GM23248 (cell line): Measurements from ENCODE around the gene GAS7. TPM values are rescaled to one million over a fixed set of nuclear protein-coding genes. Genes with fewer than 3 reads are reported as not detected.

Experiments
- DNase-seq: peaks from one replicate; pipeline ENCODE4 v3.0.0-alpha.2; 2015
- H2AFZ ChIP-seq: fragments of 200-600 bp; sonication (generic); 2 replicates; pipeline ENCODE4 v1.6.1; 2016; ENCODE audit warnings: antibody characterized with exemption
- H3F3A ChIP-seq: fragments of 200-600 bp; sonication (generic); 2 replicates; pipeline ENCODE4 v1.6.1; 2016; ENCODE audit warnings: mild to moderate bottlenecking, antibody characterized with exemption, mixed run types; ENCODE audit not compliant: insufficient read depth
- H3K27ac ChIP-seq: fragments of 200-600 bp; sonication (generic); 2 replicates; pipeline ENCODE4 v1.5.1; 2016; ENCODE audit warnings: mild to moderate bottlenecking
- H3K27me3 ChIP-seq: fragments of 200-600 bp; sonication (generic); replicated peaks from 2 replicates; pipeline ENCODE4 v1.6.1; 2016; ENCODE audit warnings: mild to moderate bottlenecking; ENCODE audit not compliant: insufficient read depth
- H3K36me3 ChIP-seq: fragments of 200-600 bp; sonication (generic); 2 replicates; pipeline ENCODE4 v1.6.1; 2016; ENCODE audit warnings: low read depth, mild to moderate bottlenecking
- H3K4me1 ChIP-seq: fragments of 200-600 bp; sonication (generic); 2 replicates; pipeline ENCODE4 v1.6.1; 2016; ENCODE audit warnings: mild to moderate bottlenecking; ENCODE audit not compliant: insufficient read depth
- H3K4me2 ChIP-seq: fragments of 200-600 bp; sonication (generic); one replicate; pipeline ENCODE4 v1.6.1; 2016; ENCODE audit warnings: mild to moderate bottlenecking; ENCODE audit not compliant: unreplicated experiment
- H3K4me3 ChIP-seq: fragments of 200-600 bp; sonication (generic); 2 replicates; pipeline ENCODE4 v1.5.1; 2016; ENCODE audit warnings: mild to moderate bottlenecking
- H3K79me2 ChIP-seq: fragments of 200-600 bp; sonication (generic); 2 replicates; pipeline ENCODE4 v1.6.1; 2016; ENCODE audit warnings: mild to moderate bottlenecking; ENCODE audit not compliant: insufficient read depth
- H3K9ac ChIP-seq: fragments of 200-600 bp; sonication (generic); 2 replicates; pipeline ENCODE4 v1.6.1; 2016; ENCODE audit warnings: mild to moderate bottlenecking
- H3K9me2 ChIP-seq: fragments of 200-600 bp; sonication (generic); 2 replicates; pipeline ENCODE4 v1.6.1; 2016; ENCODE audit warnings: mixed run types, mild to moderate bottlenecking, moderate library complexity; ENCODE audit not compliant: insufficient read depth
- H3K9me3 ChIP-seq: fragments of 200-600 bp; sonication (generic); one replicate; pipeline ENCODE4 v1.6.1; 2017; ENCODE audit warnings: low read depth
- H4K20me1 ChIP-seq: fragments of 200-600 bp; sonication (generic); 2 replicates; pipeline ENCODE4 v1.6.0; 2016; ENCODE audit not compliant: insufficient read depth
- EZH2 ChIP-seq: fragments of 200-600 bp; sonication (generic); IDR thresholded peaks from 2 replicates; pipeline ENCODE4 v1.6.1; 2018; ENCODE audit warnings: antibody characterized with exemption, mild to moderate bottlenecking; ENCODE audit not compliant: insufficient read depth, poor library complexity, severe bottlenecking
- EZH2phosphoT487 ChIP-seq: fragments of 200-600 bp; sonication (generic); IDR thresholded peaks from 2 replicates; pipeline ENCODE4 v1.6.1; 2018; ENCODE audit warnings: antibody characterized with exemption, moderate library complexity, mild to moderate bottlenecking, low read depth; ENCODE audit not compliant: insufficient read depth
- WGBS, 2 experiments: methylation state at CpG; one replicate each; pipeline ENCODE4 v1.1.6; 2015 to 2017; ENCODE audit warnings: low lambda C conversion rate in 2 of 2, low coverage in 1 of 2; ENCODE audit errors: missing lambda C conversion rate in 2 of 2; 5-methylcytosine and 5-hydroxymethylcytosine counted together
- in situ Hi-C: fragments of 300-500 bp; cut with MboI; formaldehyde crosslinking; loops from 2 replicates; pipeline ENCODE4 v1.15.0; 2020
- polyA plus RNA-seq: library from polyadenylated mRNA; unstranded; fragments of >200 nt; fragmentation: Nextera tagmentation; extraction: Ambion mirVana; gene quantifications from 2 replicates; pipeline ENCODE4 v1.2.1, GENCODE V29; 2016
- total RNA-seq: library from RNA; depleted of rRNA; stranded (reverse); fragments of >200 nt; shearing (Covaris generic); gene quantifications from 2 replicates; pipeline ENCODE4 v1.2.3, GENCODE V29; 2014

The GAS7 gene
- total and polyA plus RNA-seq, 2 experiments from 2014 or later, result 6.7 to 13.4 TPM

- Histone ChIP-seq H3K9me2 (no peaks in the 10 kb centered on the region), H3K4me1 (no peaks in the 10 kb centered on the region), H3K79me2 (no peaks in the 10 kb centered on the region), H3K36me3 (no peaks in the 10 kb centered on the region), H3K27ac (no peak overlapping the region), H3K9ac (no peak overlapping the region), H3K27me3 (no peaks in the 10 kb centered on the region), H3F3A (no peaks in the 10 kb centered on the region), H3K4me3 (no peak overlapping the region), H4K20me1 (no peaks in the 10 kb centered on the region), H3K9me3 (no peaks in the 10 kb centered on the region), H2AFZ (no peak overlapping the region), H3K4me2 (no peak overlapping the region)
- no peak for DNase-seq
- TF ChIP-seq EZH2phosphoT487, result no peak
- TF ChIP-seq EZH2, result no peak
- in situ Hi-C loops, result no loop called here
- 88 to 89% methylated on average over 7 of the region's 7 CpGs for WGBS, 2 experiments
Measured at GRCh38 chr17:9991351-9991750, 207.1 kb downstream of the GAS7 start.

- DNase-seq, result peak; percentile 54
- H4K20me1 ChIP-seq, result no peaks in the 10 kb centered on the region
- H3K4me3 ChIP-seq, result no peak overlapping the region
- H3F3A ChIP-seq, result no peaks in the 10 kb centered on the region
- no peaks in the 10 kb centered on the region for H3K9me2 ChIP-seq
- TF ChIP-seq EZH2, result no peak
- H2AFZ ChIP-seq, result no peak overlapping the region
- no peak overlapping the region for H3K27ac ChIP-seq
- H3K79me2 ChIP-seq, result no peaks in the 10 kb centered on the region
- H3K4me1 ChIP-seq, result no peaks in the 10 kb centered on the region
- in situ Hi-C loops, result no loop called here
- WGBS, 2 experiments, result 55 to 64% methylated on average over 7 of the region's 7 CpGs
- H3K4me2 ChIP-seq, result no peak overlapping the region
- no peaks in the 10 kb centered on the region for H3K36me3 ChIP-seq
- no peak overlapping the region for H3K9ac ChIP-seq
- H3K9me3 ChIP-seq, result no peaks in the 10 kb centered on the region
- H3K27me3 ChIP-seq, result no peaks in the 10 kb centered on the region
Measured at GRCh38 chr17:9987779-9988585, 210.4 kb downstream of the GAS7 start.

- no peaks in the 10 kb centered on the region for H3K27me3 ChIP-seq
- no peak overlapping the region for H3K4me3 ChIP-seq
- H3K9ac ChIP-seq, result no peak overlapping the region
- H3K9me2 ChIP-seq, result no peaks in the 10 kb centered on the region
- no peak for TF ChIP-seq EZH2phosphoT487
- no peak for TF ChIP-seq EZH2
- no peaks in the 10 kb centered on the region for H3K79me2 ChIP-seq
- no peak for DNase-seq
- H3K27ac ChIP-seq, result no peak overlapping the region
- H3K4me2 ChIP-seq, result no peak overlapping the region
- no peaks in the 10 kb centered on the region for H3K9me3 ChIP-seq
- WGBS, 2 experiments, result 78 to 83% methylated on average over 8 to 9 of the region's 9 CpGs
- no peaks in the 10 kb centered on the region for H3K4me1 ChIP-seq
- H4K20me1 ChIP-seq, result no peaks in the 10 kb centered on the region
- H3F3A ChIP-seq, result no peaks in the 10 kb centered on the region
- no peaks in the 10 kb centered on the region for H3K36me3 ChIP-seq
- in situ Hi-C loops, result no loop called here
- no peak overlapping the region for H2AFZ ChIP-seq
Measured at GRCh38 chr17:9986754-9987382, 211.5 kb downstream of the GAS7 start.

- Histone ChIP-seq H3F3A (no peaks in the 10 kb centered on the region), H2AFZ (no peak overlapping the region), H3K79me2 (no peaks in the 10 kb centered on the region), H3K4me3 (no peak overlapping the region), H3K36me3 (no peaks in the 10 kb centered on the region), H3K9me3 (no peaks in the 10 kb centered on the region), H4K20me1 (no peaks in the 10 kb centered on the region), H3K9me2 (no peaks in the 10 kb centered on the region), H3K27ac (no peak overlapping the region), H3K9ac (no peak overlapping the region), H3K27me3 (no peaks in the 10 kb centered on the region), H3K4me2 (no peak overlapping the region), H3K4me1 (no peaks in the 10 kb centered on the region)
- WGBS, 2 experiments, result 88 to 90% methylated on average over 8 of the region's 8 CpGs
- in situ Hi-C loops, result no loop called here
- DNase-seq, result no peak
- no peak for TF ChIP-seq EZH2
- TF ChIP-seq EZH2phosphoT487, result no peak
Measured at GRCh38 chr17:9985646-9986045, 212.8 kb downstream of the GAS7 start.
